C4-2B (cell line): ENCODE measurements around the gene CGB5.

Experiments
- ZFX ChIP-seq: fragments of 450-650 bp; IDR thresholded peaks from 2 replicates; pipeline ENCODE4 v1.6.1; 2017
- TF ChIP-seq, protein P1 (sequence below): fragments of 450-650 bp; conservative IDR thresholded peaks from 2 replicates; pipeline ENCODE4 v1.5.1; 2017; ENCODE audit warnings: mild to moderate bottlenecking

DNA sequence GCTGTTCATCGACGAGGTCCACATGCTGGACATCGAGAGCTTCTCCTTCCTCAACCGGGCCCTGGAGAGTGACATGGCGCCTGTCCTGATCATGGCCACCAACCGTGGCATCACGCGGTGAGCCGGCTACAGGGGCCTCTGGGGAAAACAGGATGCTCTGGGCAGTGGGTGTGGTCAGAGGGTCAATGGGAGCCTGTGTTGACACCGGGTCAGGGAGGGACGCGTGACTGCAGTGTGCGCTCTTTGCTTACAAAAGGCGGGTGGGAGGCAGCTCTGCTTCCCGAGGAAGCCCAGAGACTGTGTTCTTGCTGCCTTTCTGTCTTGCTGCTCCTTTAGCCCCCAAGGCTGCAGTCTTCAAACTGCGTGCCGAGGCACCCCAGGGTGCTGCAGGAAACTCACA, 32.5 kb upstream of the CGB5 start:
- TF ChIP-seq, protein P1, sequence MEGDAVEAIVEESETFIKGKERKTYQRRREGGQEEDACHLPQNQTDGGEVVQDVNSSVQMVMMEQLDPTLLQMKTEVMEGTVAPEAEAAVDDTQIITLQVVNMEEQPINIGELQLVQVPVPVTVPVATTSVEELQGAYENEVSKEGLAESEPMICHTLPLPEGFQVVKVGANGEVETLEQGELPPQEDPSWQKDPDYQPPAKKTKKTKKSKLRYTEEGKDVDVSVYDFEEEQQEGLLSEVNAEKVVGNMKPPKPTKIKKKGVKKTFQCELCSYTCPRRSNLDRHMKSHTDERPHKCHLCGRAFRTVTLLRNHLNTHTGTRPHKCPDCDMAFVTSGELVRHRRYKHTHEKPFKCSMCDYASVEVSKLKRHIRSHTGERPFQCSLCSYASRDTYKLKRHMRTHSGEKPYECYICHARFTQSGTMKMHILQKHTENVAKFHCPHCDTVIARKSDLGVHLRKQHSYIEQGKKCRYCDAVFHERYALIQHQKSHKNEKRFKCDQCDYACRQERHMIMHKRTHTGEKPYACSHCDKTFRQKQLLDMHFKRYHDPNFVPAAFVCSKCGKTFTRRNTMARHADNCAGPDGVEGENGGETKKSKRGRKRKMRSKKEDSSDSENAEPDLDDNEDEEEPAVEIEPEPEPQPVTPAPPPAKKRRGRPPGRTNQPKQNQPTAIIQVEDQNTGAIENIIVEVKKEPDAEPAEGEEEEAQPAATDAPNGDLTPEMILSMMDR, result no peak
- no peak for TF ChIP-seq ZFX
